SH-SY5Y (cell line): Measurements from ENCODE around the gene C1QTNF12.

Source experiments
- GATA2 ChIP-seq: IDR thresholded peaks from 2 replicates; pipeline ENCODE4 v1.6.1; 2011; ENCODE audit warnings: mild to moderate bottlenecking, low read depth, low read length
- GATA3 ChIP-seq: IDR thresholded peaks from 2 replicates; pipeline ENCODE4 v1.6.1; 2011; ENCODE audit warnings: low read depth, mild to moderate bottlenecking, low read length, moderate library complexity

- TF ChIP-seq GATA2: no peak
- no peak for TF ChIP-seq GATA3
These were observed 9.1 kb upstream of the C1QTNF12 start for GRCh38 chr1:1255611-1256010.
